ENCODE results near the gene PBX4.

GRCh38 chr19:19513682-19514081 is 104.8 kb downstream of the PBX4 start:
- TF ChIP-seq CTCF (IDR thresholded peaks at IDR 0.05 in 2 of 3, conservative IDR thresholded peaks at IDR 0.05 in 1 of 3; ENCODE audit: control insufficient read depth in 2 of 3, extremely low read depth in 1 of 3, insufficient read depth in 1 of 3, low read depth in 3 of 3, low read length in 3 of 3) (no peak), POLR2AphosphoS5 (IDR thresholded peaks at IDR 0.05; ENCODE audit: low read length) (no peak), POLR2A (IDR thresholded peaks at IDR 0.05; ENCODE audit: low read depth, low read length) (no peak), E2F8 (IDR thresholded peaks at IDR 0.05; ENCODE audit: low read depth, partially characterized antibody) (no peak), USF2 (IDR thresholded peaks at IDR 0.05; ENCODE audit: borderline replicate concordance, low read depth, low read length) (no peak)
